ENCODE measurements around the gene TGFBR3.

GRCh38 chr1:91742848-91743292, 143.1 kb downstream of the TGFBR3 start:
- TF ChIP-seq CTCF (IDR thresholded peaks at IDR 0.05 in 8 of 11, conservative IDR thresholded peaks at IDR 0.05 in 3 of 11) (no peak), POLR2A (IDR thresholded peaks at IDR 0.05) (no peak)
